ENCODE data around the gene AMMECR1. TPM values are rescaled to one million over a fixed set of nuclear protein-coding genes. Genes with fewer than 3 reads are reported as not detected.

Gene AMMECR1
- total RNA-seq, 1 experiment from 2014 or later, result 15.0 TPM

- POLR2A ChIA-PET, result no interaction called here
- ATAC-seq (no peak), DNase-seq (ENCODE audit: low read depth, low spot score) (no peak)
- Histone ChIP-seq H3K9me3 (ENCODE audit: control insufficient read depth, insufficient read depth, low read depth, low read length) (no peaks in the 10 kb centered on the region), H3K36me3 (ENCODE audit: control insufficient read depth, insufficient read depth, low read length) (no peaks in the 10 kb centered on the region), H3K4me3 (ENCODE audit: low read depth in 2 of 2, low read length in 2 of 2) (no peak overlapping the region), H3K4me1 (ENCODE audit: control insufficient read depth, insufficient read depth, low read length) (no peaks in the 10 kb centered on the region), H3K27me3 (ENCODE audit: control insufficient read depth, insufficient read depth, low read length) (no peaks in the 10 kb centered on the region), H3K27ac (ENCODE audit: low read length) (no peak overlapping the region)
- no peak for TF ChIP-seq SIN3A (IDR thresholded peaks at IDR 0.05; ENCODE audit: borderline replicate concordance, insufficient read depth, low read depth, low read length)
- no peak for TF ChIP-seq CTCF (IDR thresholded peaks at IDR 0.05)
- TF ChIP-seq REST (IDR thresholded peaks at IDR 0.05; ENCODE audit: insufficient read depth in 1 of 2, low read depth in 2 of 2, low read length in 1 of 2), result no peak
- no peak for TF ChIP-seq POLR2AphosphoS5 (IDR thresholded peaks at IDR 0.05; ENCODE audit: low read depth, low read length)
- no peak for TF ChIP-seq TCF7L2 (IDR thresholded peaks at IDR 0.05; ENCODE audit: low read depth, low read length)
- in situ Hi-C loops (cut with HindIII; ENCODE audit: low pct_unique_long_range_greater_than_20kb, low sequenced_read_pairs), result no loop called here
- CTCF ChIA-PET, result no interaction called here
- BruUV-seq (replicated peaks), result no TSS peak
- intact Hi-C loops (cut with micrococcal nuclease; ENCODE audit: unreplicated experiment), result no loop called here
Measured at GRCh38 chrX:110213183-110213582, 104.7 kb downstream of the AMMECR1 start.

- in situ Hi-C loops (cut with HindIII; ENCODE audit: low pct_unique_long_range_greater_than_20kb, low sequenced_read_pairs), result no loop called here
- Histone ChIP-seq H3K4me3 (ENCODE audit: low read depth in 2 of 2, low read length in 2 of 2) (no peak overlapping the region), H3K9me3 (ENCODE audit: control insufficient read depth, insufficient read depth, low read depth, low read length) (no peaks in the 10 kb centered on the region), H3K27ac (ENCODE audit: low read length) (no peak overlapping the region), H3K4me1 (ENCODE audit: control insufficient read depth, insufficient read depth, low read length) (no peaks in the 10 kb centered on the region), H3K27me3 (ENCODE audit: control insufficient read depth, insufficient read depth, low read length) (no peaks in the 10 kb centered on the region), H3K36me3 (ENCODE audit: control insufficient read depth, insufficient read depth, low read length) (no peaks in the 10 kb centered on the region)
- ChIA-PET POLR2A (no interaction called here), CTCF (no interaction called here)
- DNase-seq (ENCODE audit: low read depth, low spot score) (no peak), ATAC-seq (no peak)
- intact Hi-C loops (cut with micrococcal nuclease; ENCODE audit: unreplicated experiment), result no loop called here
- TF ChIP-seq POLR2AphosphoS5 (IDR thresholded peaks at IDR 0.05; ENCODE audit: low read depth, low read length) (no peak), CTCF (IDR thresholded peaks at IDR 0.05) (peak; percentile 16; the same call in 1 of the 2 replicates), REST (IDR thresholded peaks at IDR 0.05; ENCODE audit: insufficient read depth in 1 of 2, low read depth in 2 of 2, low read length in 1 of 2) (no peak)
- no TSS peak for BruUV-seq (replicated peaks)
Measured at GRCh38 chrX:110212299-110212698, 105.6 kb downstream of the AMMECR1 start.

Measured in Panc1 (cell line).